ENCODE measurements around the gene MAP4K1. TPM values are rescaled to one million over a fixed set of nuclear protein-coding genes. Genes with fewer than 3 reads are reported as not detected.
"Not testable (repeated sequence)": the region's sequence is repeated elsewhere in the genome, so short reads cannot be mapped to it uniquely, and the experiment has no call there.

Gene MAP4K1
- total RNA-seq, 2 experiments from 2014 or later: 173 to 185 TPM

DNA sequence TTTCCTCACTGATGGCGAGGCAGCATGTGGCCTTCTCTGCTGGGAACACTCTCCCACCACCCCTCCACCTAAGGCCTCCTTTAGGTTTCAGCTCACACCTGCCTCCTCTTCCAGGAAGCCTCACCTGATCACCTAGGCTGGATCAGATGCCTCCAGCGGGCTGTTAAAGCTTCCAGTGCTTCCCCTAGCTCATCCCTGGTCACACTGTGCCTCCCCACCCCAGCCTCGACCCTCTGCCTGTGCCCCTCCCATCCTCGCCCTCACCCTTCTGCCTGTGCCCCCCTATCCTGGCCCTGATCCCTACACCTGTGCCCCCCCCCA lies 33.8 kb downstream of the MAP4K1 start:
- ChIA-PET CTCF (no interaction called here), POLR2A (no interaction called here)
- intact Hi-C loops (cut with DNase I, micrococcal nuclease): no loop called here
- H3K4me3 ChIP-seq (ENCODE audit: low read length): no peak overlapping the region
- Mint-ChIP-seq H3K27me3 (no peaks in the 10 kb centered on the region), H3K27ac (no peak overlapping the region), H3K36me3 (ENCODE audit: low read depth) (peaks cover 16% of the 10 kb centered on the region), H3K4me3 (no peak overlapping the region), H3K9me3 (no peaks in the 10 kb centered on the region), H3K4me1 (ENCODE audit: low read depth) (peaks cover 5% of the 10 kb centered on the region)
- DNase-seq (no peak), ATAC-seq (ENCODE audit: poor library complexity) (no peak)
- H3K27ac ChIP-seq (ENCODE audit: low read depth in 1 of 2, low read length in 2 of 2): no peak overlapping the region
- peaks cover 14% of the 10 kb centered on the region for H3K36me3 ChIP-seq (ENCODE audit: insufficient read depth, low read length)
- H3K27me3 ChIP-seq (ENCODE audit: control insufficient read depth in 1 of 2, insufficient read depth in 2 of 2, low read length in 2 of 2): no peaks in the 10 kb centered on the region
- TF ChIP-seq, protein P1, sequence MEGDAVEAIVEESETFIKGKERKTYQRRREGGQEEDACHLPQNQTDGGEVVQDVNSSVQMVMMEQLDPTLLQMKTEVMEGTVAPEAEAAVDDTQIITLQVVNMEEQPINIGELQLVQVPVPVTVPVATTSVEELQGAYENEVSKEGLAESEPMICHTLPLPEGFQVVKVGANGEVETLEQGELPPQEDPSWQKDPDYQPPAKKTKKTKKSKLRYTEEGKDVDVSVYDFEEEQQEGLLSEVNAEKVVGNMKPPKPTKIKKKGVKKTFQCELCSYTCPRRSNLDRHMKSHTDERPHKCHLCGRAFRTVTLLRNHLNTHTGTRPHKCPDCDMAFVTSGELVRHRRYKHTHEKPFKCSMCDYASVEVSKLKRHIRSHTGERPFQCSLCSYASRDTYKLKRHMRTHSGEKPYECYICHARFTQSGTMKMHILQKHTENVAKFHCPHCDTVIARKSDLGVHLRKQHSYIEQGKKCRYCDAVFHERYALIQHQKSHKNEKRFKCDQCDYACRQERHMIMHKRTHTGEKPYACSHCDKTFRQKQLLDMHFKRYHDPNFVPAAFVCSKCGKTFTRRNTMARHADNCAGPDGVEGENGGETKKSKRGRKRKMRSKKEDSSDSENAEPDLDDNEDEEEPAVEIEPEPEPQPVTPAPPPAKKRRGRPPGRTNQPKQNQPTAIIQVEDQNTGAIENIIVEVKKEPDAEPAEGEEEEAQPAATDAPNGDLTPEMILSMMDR (IDR thresholded peaks at IDR 0.05): no peak
- peaks cover 18% of the 10 kb centered on the region for H3K4me1 ChIP-seq (ENCODE audit: insufficient read depth, low read length)
- H3K9me3 ChIP-seq (ENCODE audit: control insufficient read depth in 1 of 2, insufficient read depth in 1 of 2, low read length in 2 of 2): no peaks in the 10 kb centered on the region

DNA sequence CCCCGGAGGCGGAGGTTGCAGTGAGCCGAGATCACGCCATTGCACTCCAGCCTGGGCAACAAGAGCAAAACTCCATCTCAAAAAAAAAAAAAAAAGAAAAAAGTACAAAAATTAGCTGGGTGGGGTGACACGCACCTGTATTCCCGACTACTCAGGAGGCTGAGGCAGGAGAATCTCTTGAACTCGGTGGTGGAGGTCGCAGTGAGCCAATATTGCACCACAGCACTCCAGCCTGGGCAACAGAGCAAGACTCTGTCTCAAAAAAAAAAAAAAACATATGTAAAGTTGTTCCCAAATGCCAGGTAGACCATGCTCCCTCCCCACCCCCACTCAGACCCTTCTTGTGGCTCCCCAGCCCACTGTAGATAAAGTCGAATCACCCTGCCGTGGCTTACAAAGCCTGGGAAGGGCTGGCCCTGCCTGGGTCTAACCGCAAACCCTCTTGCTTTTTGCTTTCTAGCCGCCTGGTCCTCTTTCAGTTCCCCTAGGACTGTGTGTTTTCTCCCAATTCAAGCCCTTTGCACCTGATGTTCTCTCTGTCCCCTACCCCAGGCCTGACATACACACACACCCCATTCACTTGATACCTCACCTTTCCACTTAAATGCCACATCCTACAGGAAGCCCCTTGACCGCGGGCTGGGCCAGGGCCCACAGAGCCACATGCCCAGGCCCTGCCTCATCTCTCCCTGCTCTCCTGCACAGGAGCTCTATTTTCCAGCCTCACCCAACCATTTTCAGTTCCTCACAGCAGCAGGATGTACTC lies 34.4 kb downstream of the MAP4K1 start:
- Histone ChIP-seq H3K36me3 (ENCODE audit: insufficient read depth, low read length) (peaks cover 14% of the 10 kb centered on the region), H3K4me3 (ENCODE audit: low read length) (no peak overlapping the region), H3K27me3 (ENCODE audit: control insufficient read depth in 1 of 2, insufficient read depth in 2 of 2, low read length in 2 of 2) (no peaks in the 10 kb centered on the region), H3K27ac (ENCODE audit: low read depth in 1 of 2, low read length in 2 of 2) (no peak overlapping the region), H3K9me3 (ENCODE audit: control insufficient read depth in 1 of 2, insufficient read depth in 1 of 2, low read length in 2 of 2) (no peaks in the 10 kb centered on the region), H3K4me1 (ENCODE audit: insufficient read depth, low read length) (peaks cover 21% of the 10 kb centered on the region)
- DNase-seq: peak in 1 of 14 experiments; percentile 11
- Mint-ChIP-seq H3K36me3 (ENCODE audit: low read depth) (peaks cover 13% of the 10 kb centered on the region), H3K4me3 (no peak overlapping the region), H3K4me1 (ENCODE audit: low read depth) (peaks cover 5% of the 10 kb centered on the region), H3K9me3 (no peaks in the 10 kb centered on the region), H3K27ac (no peak overlapping the region), H3K27me3 (no peaks in the 10 kb centered on the region)
- intact Hi-C loops (cut with DNase I, micrococcal nuclease): no loop called here
- ChIA-PET CTCF (no interaction called here), POLR2A (no interaction called here)
- ATAC-seq (ENCODE audit: poor library complexity): no peak
- TF ChIP-seq, protein P1 (IDR thresholded peaks at IDR 0.05): no peak

DNA sequence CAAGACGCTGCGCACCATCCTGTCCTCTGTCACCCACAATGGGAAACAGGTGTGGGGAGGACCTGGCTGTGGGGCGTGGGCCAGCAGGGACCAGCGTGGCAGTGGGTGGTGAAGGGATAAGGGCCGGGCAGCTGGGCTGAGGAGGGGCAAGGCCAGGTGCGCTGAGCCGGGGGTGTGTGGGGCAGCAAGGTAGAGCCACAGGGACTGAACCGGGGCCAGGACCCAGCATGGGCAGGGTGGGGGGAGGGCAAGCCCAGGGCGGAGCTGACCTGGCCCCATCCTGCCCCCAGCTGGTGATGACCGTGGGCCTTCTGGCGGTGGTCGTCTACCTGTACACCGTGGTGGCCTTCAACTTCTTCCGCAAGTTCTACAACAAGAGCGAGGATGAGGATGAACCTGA lies 37.7 kb downstream of the MAP4K1 start:
- TF ChIP-seq, protein P1 (IDR thresholded peaks at IDR 0.05): no peak
- H3K27ac Mint-ChIP-seq: no peak overlapping the region
- H3K27me3 Mint-ChIP-seq: no peaks in the 10 kb centered on the region
- no peak overlapping the region for H3K4me3 Mint-ChIP-seq
- no peak overlapping the region for H3K4me3 ChIP-seq (ENCODE audit: low read length)
- intact Hi-C loops (cut with DNase I, micrococcal nuclease): no loop called here
- no peak overlapping the region for H3K27ac ChIP-seq (ENCODE audit: low read depth in 1 of 2, low read length in 2 of 2)
- H3K9me3 ChIP-seq (ENCODE audit: control insufficient read depth in 1 of 2, insufficient read depth in 1 of 2, low read length in 2 of 2): no peaks in the 10 kb centered on the region
- no peaks in the 10 kb centered on the region for H3K9me3 Mint-ChIP-seq
- H3K36me3 Mint-ChIP-seq (ENCODE audit: low read depth): no peaks in the 10 kb centered on the region
- ATAC-seq (ENCODE audit: poor library complexity) (no peak), DNase-seq (peak in 1 of 14 experiments; percentile 18)
- ChIA-PET CTCF (no interaction called here), POLR2A (no interaction called here)
- H3K36me3 ChIP-seq (ENCODE audit: insufficient read depth, low read length): no peaks in the 10 kb centered on the region
- H3K4me1 ChIP-seq (ENCODE audit: insufficient read depth, low read length): peaks cover 21% of the 10 kb centered on the region
- H3K27me3 ChIP-seq (ENCODE audit: control insufficient read depth in 1 of 2, insufficient read depth in 2 of 2, low read length in 2 of 2): no peaks in the 10 kb centered on the region
- H3K4me1 Mint-ChIP-seq (ENCODE audit: low read depth): peaks cover 5% of the 10 kb centered on the region

DNA sequence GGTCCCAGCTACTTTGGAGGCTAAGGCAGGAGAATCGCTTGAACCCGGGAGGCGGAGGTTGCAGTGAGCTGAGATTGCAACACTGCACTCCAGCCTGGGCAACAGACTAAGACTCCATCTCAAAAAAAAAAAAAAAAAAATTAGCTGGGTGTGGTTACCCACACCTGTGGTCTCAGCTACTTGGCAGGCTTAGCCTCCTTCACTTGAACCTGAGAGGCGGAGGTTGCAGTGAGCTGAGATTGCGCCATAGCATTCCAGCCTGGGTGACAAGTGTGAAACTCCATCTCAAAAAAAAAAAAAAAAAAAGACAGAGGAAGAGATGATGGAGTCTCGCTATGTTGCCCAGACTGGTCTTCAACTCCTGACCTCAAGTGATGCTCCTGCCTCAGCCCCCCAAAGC lies 38.4 kb downstream of the MAP4K1 start:
- H3K4me3 Mint-ChIP-seq; H3K36me3 ChIP-seq (ENCODE audit: insufficient read depth, low read length); H3K9me3 Mint-ChIP-seq; intact Hi-C loops (cut with DNase I, micrococcal nuclease); H3K4me1 Mint-ChIP-seq (ENCODE audit: low read depth); H3K27ac ChIP-seq (ENCODE audit: low read depth in 1 of 2, low read length in 2 of 2); H3K27ac Mint-ChIP-seq; H3K9me3 ChIP-seq (ENCODE audit: control insufficient read depth in 1 of 2, insufficient read depth in 1 of 2, low read length in 2 of 2); H3K27me3 Mint-ChIP-seq; H3K36me3 Mint-ChIP-seq (ENCODE audit: low read depth); H3K4me3 ChIP-seq (ENCODE audit: low read length); H3K27me3 ChIP-seq (ENCODE audit: control insufficient read depth in 1 of 2, insufficient read depth in 2 of 2, low read length in 2 of 2): not testable (repeated sequence)
- peaks cover 21% of the 10 kb centered on the region for H3K4me1 ChIP-seq (ENCODE audit: insufficient read depth, low read length)
- peak; percentile 60 for ATAC-seq (ENCODE audit: poor library complexity)
- peak in 4 of 14 experiments; percentile 15 to 54 (median 42) for DNase-seq
- ChIA-PET POLR2A (interaction anchor here (0.7 to 1.3 kb wide), 2 partner anchors 14 to 40 kb away, joined by 3 to 6 read pairs; partner anchors contain the start of gene EIF3K), CTCF (interaction anchor here (0.7 kb wide), 1 partner anchor 40 kb away, joined by 4 read pairs; no protein-coding TSS in a partner anchor)

All from CD4-positive, alpha-beta T cell (primary cell).